ENCODE measurements around the gene FHIP1B.
"Not testable (repeated sequence)": the region's sequence is repeated elsewhere in the genome, so short reads cannot be mapped to it uniquely, and the experiment has no call there.

Gene FHIP1B

DNA sequence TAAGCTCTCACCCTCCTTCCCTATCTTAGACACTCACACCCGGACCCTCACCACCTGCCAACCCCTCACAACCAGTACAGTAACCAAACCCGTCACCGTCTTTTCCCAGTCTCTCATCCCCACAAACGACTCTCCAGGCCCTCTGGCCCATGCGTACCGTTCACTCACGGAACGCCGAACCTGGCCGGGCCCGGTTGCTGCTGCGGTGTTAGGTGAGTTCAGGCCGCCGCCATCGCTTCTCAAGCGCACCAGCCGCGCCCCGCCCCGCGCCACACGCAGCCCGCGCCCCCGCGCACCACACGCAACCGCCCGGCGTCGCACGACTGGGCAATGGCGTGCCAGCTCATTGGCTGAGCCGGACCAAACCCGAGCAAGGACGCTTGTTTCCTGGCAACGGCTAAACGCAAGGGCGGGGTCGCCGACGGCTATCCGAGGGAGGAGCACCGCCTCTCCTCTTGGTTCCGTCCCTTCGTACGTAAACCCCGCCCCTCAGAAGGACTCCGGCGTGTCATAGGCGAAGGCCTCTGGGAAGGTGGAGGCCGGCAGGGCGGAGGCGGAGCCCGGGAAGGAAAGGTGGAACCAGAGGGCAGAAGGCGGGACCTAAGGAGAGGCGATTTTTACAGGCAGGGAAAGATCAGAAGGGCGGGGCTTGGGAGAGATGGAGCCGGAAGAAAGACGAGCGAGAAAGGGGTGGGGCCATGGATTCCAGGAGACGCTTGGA lies at the start of gene FHIP1B:
Gene FHIP1B, minus strand, starts transcription at position 250 of the 721 bp plus-strand sequence. CDS start 10,120 bp downstream, outside the sequence.
- DNase-seq (ENCODE audit: low spot score): peak; percentile 99

DNA sequence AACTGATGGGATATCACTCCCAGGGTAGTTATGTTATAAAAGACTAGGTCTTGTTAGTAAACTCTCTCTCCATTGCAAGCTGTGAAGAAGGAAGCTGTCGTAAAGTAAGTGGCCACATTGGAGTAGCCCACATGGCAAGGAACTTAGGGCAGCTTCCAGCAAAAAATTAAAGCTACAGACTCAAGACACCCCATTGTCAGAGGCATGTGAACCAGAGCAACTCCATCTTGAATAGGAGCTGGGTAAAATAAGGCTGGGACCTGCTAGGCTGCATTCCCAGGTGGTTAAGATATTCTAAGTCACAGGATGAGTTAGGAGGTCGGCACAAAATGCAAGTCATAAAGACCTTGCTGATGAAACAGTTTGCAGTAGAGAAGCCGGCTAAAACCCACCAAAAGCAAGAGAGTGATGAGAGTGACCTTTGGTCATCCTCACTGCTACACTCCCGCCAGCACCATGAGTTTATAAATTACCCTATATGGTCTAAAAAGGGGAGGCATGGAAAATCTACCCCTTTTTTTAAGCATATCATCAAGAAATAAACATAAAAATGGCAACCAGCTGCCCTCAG lies 49.1 kb upstream of the FHIP1B start:
- no peak for DNase-seq (ENCODE audit: low spot score)

DNA sequence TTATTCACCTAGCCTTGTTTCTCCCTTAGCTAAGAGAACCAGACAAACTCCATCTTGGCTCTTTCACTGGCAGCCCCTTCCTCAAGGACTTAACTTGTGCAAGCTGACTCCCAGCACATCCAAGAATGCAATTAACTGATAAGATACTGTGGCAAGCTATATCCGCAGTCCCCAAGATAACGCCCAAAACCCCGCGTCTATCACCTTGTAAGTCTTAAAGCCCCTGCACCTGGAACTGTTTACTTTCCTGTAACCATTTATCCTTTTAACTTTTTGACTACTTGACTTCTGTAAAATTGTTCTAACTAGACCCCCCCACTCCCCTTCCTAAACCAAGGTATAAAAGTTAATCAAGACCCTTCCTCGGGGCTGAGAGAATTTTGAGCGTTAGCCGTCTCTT lies 46.4 kb upstream of the FHIP1B start:
- not testable (repeated sequence) for DNase-seq (ENCODE audit: low spot score)

DNA sequence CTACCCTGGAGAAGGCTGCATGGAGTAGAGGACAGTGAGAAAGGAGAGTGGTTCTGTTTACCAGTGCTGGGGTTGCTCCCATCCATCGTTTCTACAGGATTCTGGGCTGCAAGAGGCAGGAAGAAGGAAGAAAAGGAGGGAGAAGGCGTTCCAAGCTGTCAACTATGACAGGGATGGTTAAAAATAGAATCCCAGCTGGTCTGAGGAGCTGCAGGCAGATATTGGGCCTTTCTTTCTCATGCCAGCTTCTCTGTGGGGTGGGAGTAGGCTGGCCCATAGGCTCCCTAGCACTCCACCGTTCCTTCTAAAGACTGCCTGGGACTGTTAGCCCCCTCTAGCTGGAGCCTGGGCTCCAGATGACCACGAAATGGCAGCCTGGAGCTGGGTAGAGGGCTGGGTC lies 38.8 kb upstream of the FHIP1B start:
- no peak for DNase-seq (ENCODE audit: low spot score)

DNA sequence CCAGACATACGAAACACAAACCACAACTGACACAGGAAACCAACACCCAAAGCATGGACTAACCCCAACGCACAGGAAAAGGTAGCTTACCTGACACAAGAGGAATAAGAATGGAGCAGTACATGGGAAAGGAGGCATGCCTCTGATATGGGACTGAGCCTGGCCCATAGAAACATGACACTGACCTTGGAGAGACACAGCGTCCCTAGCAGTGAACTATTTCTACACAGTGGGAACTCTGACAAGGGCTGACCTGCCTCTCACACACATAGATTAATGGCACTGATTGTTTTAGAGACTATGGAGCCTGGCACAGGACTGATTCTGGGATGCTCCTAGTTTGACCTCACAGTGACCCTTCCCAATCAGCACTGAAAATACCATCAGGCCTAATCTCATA lies 37.2 kb upstream of the FHIP1B start:
- DNase-seq (ENCODE audit: low spot score): no peak

DNA sequence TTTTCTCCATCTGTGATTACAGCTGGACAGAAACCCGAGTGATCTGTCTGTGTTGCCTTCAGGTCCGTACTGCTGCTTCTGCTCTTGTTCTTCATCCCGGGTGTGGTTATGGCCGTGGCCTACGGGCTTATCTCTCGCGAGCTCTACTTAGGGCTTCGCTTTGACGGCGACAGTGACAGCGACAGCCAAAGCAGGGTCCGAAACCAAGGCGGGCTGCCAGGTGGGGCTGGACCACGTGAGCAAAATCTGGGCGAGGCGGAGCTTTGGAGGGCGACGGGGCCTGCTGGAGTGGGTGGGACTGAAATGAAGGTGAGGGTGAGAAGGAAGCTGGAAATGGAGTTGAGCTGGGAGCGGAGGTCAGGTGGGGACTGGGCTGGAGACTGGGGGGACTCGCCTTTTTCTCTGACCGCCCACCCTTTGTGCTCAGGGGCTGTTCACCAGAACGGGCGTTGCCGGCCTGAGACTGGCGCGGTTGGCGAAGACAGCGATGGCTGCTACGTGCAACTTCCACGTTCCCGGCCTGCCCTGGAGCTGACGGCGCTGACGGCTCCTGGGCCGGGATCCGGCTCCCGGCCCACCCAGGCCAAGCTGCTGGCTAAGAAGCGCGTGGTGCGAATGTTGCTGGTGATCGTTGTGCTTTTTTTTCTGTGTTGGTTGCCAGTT lies 36.3 kb upstream of the FHIP1B start:
- DNase-seq (ENCODE audit: low spot score): no peak

DNA sequence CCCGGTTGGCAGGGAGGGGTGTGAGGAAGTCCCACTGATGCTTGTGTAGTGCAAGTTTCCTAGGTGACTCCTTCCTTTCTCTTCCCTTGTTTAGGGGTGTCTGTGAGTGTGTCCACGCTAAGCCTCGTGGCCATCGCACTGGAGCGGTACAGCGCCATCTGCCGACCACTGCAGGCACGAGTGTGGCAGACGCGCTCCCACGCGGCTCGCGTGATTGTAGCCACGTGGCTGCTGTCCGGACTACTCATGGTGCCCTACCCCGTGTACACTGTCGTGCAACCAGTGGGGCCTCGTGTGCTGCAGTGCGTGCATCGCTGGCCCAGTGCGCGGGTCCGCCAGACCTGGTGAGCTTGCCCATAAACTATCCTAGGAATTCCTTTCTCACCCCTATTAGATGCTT lies 35.6 kb upstream of the FHIP1B start:
- DNase-seq (ENCODE audit: low spot score): no peak

DNA sequence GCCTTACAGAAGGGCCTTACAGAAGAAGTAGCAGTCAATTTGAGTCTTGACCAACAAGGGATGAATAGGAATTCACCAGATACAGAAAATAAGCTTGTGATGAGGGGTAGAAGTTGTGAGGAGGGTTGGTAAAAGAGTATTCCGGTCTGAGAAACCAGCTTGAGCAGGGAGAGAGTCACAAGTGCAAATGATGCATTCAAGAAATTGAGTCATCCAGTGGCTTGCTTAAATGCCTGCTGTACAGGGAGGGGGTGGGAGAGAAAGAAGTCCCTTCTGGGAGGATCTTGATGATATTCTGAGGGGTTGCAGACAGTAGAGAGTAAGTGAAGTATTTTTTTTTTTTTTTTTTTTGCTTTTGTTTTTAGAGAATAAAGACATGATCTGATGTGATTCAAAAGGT lies 34.4 kb upstream of the FHIP1B start:
- DNase-seq (ENCODE audit: low spot score): no peak

DNA sequence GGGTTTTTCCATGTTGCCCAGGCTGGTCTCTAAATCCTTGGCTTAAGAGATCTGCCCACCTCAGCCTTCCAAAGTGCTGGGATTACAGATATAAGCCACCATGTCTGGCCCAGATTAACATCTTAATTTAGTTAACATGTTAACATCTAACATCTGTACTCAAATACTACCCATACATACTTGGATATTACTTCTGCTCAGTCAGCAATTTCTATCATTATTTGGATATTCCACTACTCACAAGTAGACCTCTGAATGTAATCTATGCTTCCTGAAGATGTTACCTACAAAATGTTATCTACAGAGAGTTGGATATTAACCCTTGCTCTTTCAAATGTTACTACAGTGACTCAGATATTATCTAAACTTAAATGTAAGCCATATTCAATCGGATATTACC lies 29.2 kb upstream of the FHIP1B start:
- no peak for DNase-seq (ENCODE audit: low spot score)

DNA sequence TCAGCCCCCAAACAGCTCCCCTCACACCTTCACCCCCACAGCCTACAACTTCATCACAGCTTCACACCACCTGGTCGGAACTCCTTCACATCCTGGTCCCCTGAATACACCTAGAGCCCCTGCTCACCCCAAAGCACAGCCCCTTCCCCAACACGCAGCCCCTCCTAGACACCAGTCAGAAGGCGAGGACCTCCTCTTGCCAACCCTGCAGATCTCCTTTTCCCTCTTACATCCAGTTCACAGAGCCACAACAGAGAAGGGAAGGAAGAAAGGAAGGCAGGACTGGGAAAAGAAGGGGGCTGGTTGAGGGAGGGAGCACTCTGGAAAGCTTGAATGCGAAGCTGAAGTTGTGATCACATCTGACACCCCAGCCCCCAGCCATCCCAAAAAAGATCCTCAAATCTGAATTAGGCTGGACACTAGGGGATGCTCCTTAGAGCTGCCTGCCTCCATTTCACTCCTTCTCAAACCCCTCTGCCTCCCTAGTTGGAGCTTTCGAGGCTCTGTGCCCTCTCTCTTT lies 25.8 kb upstream of the FHIP1B start:
- no peak for DNase-seq (ENCODE audit: low spot score)

DNA sequence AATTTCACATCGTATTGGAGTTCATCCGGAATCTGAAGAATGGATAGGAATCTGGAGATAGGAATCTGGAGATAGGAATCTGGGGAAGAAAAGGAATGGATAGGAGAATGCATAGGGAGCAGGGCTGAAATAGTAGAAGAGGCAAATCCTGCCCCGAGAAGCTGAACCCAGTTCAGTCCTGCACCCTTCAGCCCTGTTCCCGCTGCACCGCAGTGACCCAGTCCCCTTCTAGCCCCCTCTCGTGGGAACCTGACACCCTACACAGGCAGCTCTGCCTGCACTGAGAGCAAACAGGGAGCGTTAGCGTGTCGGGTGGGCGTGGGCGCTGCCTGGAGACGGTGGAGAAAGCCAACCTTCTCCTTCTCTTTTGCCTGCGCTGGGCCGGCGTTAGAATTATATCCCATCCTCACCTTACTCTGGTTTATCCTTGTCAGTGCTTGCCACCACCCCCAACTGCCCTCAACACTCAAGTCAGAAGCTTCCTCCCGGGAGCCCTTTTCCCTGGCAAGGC lies 24.2 kb upstream of the FHIP1B start:
- DNase-seq (ENCODE audit: low spot score): no peak

DNA sequence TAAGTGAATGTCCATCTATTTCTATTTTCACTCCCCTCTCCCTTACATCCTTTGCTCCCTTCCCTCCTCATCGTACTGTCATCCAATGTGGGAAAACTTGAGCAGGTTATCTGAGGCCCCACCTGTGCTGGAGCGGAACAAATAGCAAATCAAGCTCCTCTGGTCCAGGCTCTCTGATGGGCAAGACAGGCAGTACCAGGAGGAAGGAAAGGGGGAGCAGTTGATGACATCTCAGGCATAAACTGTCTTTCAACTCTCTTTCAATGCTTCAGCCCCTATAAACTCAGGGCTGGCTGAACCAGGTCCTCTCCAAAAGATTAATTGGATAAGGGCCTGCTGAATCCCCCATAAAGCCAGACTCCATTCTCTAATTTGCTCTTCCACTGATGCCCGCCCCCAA lies 23.7 kb upstream of the FHIP1B start:
- DNase-seq (ENCODE audit: low spot score): no peak

DNA sequence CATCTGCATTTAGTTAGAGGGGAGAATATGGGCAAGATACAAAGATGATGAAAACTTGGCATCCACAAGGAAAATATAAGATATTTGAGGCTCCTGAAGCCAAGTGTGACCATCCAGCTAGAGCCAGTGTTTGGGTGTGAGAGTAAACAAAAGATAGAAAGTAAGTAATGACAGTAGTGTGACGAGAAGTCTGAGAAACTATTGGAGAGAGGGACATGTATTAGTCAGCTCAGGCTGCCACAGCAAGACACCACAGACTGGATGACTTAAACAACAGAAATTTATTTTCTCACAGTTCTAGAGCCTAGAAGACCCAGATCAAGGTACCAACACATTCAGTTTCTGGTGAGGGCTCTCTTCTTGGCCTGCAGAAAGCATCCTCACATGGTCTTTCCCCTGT lies 18.8 kb upstream of the FHIP1B start:
- DNase-seq (ENCODE audit: low spot score): no peak

DNA sequence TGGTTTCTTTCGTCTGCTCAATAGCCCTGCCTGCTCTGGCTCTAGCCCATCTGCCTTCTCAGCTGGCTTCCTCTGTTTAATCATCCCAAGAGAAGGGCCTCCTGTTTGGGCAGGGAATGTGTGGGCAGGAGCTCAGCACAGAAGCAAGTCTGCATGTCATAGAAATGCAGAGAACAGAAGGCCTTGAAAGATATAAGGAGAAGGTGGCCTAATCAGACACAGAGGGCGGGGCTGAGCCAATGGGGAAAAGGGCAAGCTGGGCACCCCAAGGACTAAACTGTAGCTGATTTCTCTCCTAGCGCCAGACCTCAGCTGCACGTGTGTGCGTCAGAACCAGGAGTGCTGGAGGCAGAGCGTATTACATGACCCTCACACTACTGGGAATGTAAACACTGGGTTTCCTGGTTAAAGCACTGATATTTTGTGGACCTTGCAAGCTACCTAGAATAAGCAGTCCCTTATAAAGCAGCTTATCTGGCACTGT lies 17.6 kb upstream of the FHIP1B start:
- DNase-seq (ENCODE audit: low spot score): no peak

DNA sequence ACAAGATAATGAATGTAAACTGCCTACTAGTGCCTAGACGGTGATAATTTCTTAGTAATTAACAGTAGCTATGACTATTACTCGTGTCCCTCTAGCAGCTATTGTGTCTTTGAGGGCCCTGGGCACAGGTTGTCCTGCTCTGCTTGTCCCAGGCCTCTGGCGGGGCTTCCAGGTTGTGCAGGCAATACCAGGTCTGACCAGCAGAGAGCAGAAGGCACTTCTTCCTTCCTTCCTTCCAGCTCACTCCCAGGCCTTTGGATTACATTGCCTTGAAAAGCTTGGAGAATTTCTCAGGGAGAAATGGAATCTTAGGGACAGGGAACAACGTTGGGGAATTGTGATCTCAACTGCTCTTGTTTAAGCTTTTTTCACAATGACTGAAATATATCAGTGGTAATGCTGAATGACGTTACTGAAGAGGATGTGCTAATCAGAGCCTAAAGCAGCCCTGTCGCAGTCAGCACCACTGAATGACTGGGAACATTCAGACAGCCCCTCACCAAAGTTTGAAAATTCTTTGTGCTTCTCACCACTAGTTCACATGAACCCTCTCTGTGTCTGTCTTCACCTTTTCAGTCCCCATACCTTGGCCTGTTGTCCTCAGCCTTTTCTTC lies 16.8 kb upstream of the FHIP1B start:
- DNase-seq (ENCODE audit: low spot score): peak; percentile 32

DNA sequence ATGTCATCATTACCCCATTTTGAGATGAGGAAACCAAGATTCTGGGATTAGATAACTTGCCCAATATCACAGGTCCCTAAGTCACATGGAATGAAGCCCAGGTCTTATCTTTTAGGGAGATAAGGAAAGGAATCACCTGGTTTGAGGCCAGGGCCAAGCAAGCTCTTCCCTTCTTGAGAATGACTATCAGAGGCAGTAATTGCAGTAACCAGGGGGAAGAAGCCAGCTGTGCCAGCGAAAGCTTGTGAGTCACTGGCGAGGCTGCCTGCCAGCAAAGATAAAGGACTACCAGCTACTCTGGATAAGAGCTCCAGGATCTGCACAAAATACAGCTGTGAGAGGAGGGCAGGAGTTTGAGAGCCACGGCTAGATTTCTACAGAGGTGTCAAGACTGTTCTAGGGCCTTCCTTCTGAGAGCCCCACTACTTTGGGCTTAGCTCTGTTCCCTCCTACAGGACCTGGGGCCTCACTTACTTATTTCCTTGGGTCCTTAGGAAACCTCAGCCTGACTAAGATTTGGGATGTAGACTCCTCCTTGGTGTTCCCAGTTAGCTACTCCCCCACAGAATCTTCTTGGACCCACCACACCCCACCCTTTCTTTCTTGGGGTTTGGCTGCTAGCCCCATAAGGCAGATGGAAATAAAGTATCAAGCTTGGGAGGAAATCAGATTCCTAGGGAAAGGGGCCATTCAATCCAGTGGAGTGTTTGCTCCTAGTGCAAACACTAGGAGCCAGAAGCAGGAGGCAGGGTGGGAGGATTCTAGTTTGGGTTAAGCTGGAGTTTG lies 15.5 kb upstream of the FHIP1B start:
- no peak for DNase-seq (ENCODE audit: low spot score)

DNA sequence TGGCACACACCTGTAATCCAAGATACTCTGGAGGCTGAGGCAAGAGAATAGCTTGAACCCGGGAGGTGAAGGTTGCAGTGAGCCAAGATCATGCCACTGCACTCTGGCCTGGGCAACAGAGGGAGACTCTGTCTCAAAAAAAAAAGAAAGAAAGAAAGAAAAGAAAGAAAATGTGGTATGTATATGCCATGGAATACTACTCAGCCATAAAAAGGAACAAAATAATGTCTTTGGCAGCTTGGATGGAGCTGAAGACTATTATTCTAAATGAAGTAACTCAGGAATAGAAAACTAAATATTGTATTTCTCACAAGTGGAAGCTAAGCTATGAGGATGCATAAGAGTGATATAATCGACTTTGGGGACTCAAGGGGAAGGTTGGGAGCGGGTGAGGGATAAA lies 14.5 kb upstream of the FHIP1B start:
- not testable (repeated sequence) for DNase-seq (ENCODE audit: low spot score)

DNA sequence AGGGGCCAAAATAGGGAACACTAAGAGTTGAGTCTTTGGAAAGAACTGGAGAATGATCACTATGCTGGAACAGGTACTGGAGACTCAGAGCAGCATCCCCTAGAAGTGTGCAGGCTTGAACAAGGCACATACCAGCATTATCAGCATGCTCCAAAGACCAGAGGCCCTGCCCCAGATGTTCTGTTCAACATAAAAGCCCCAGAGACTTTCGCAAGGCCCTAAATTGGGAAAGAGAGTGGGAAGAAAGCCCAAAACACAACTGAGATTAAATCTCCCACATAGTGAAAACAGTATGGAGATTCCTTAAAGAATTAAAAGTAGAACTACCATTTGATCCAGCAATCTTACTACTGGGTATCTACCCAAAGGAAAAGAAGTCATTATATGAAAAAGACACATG lies 13.8 kb upstream of the FHIP1B start:
- DNase-seq (ENCODE audit: low spot score): no peak

DNA sequence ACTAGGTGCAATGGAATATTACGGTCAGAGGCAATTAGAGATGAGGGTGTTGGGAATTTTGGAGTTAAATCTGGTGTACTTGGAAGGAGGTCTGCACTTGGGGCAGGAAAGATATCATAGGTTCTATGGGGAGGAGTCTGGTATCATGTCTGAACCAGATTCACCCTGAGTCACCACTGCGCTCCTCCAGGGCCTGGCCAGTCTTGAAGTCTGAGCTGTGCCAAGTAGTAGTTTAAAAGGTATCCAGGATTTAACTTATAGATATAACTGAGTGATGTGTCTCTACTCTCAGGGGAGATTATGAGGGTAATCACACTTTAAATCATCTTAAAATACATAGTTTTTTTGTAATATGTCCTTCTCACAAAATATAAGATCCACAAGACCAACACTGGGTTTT lies 11.1 kb upstream of the FHIP1B start:
- no peak for DNase-seq (ENCODE audit: low spot score)

DNA sequence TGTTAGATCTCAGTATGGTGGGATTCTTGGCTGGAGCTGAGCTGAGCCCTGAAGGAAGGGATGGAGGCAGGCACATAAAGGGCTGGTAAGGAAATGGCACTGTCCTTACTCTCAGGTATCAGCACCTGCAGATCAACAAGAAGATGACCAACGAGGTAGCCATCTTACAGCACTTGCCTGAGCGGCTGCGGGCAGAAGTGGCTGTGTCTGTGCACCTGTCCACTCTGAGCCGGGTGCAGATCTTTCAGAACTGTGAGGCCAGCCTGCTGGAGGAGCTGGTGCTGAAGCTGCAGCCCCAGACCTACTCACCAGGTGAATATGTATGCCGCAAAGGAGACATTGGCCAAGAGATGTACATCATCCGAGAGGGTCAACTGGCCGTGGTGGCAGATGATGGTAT lies 6.9 kb upstream of the FHIP1B start:
- no peak for DNase-seq (ENCODE audit: low spot score)

DNA sequence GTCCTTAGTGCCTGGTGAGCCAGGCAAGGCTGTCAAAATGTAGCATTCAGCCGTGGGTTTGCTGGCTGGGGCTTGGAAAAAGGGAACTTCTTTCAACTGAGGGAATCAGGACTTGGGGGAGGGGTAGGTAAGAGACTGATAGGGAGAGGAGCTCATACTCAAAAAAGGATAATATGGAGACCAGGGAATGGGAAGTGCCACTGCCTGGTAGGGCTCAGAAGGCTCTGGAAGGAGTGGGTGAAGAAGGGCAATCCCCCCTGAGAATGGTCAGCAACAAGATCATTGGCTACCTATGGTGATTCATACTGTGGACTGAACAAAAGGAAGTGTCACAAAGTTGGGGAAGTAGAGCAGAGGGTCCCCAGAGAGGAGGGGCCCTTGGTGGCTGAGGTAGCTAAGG lies 6.3 kb upstream of the FHIP1B start:
- DNase-seq (ENCODE audit: low spot score): no peak

DNA sequence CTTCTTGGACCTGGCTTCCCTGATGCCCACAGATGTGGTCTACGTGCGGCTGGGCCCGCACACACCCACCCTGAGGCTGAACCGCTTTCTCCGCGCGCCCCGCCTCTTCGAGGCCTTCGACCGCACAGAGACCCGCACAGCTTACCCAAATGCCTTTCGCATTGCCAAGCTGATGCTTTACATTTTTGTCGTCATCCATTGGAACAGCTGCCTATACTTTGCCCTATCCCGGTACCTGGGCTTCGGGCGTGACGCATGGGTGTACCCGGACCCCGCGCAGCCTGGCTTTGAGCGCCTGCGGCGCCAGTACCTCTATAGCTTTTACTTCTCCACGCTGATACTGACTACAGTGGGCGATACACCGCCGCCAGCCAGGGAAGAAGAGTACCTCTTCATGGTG lies 5.7 kb upstream of the FHIP1B start:
- DNase-seq (ENCODE audit: low spot score): no peak

Measured in globus pallidus (tissue), 1 donor.